IPS-20b (cell line): ENCODE data around the gene LIMK1.

ENCODE experiments used
- H3K27ac ChIP-seq: one replicate; pipeline ENCODE4 v1.5.1; 2013; ENCODE audit warnings: low read length
- H3K27me3 ChIP-seq: 2 replicates; pipeline ENCODE4 v1.6.1; 2013; ENCODE audit warnings: mild to moderate bottlenecking, low read length, inconsistent platforms; ENCODE audit not compliant: insufficient read depth
- H3K36me3 ChIP-seq: 2 replicates; pipeline ENCODE4 v1.6.1; 2013; ENCODE audit warnings: low read depth, mild to moderate bottlenecking, inconsistent platforms, low read length, moderate library complexity; ENCODE audit not compliant: insufficient read depth
- H3K4me1 ChIP-seq: 2 replicates; pipeline ENCODE4 v1.6.1; 2013; ENCODE audit warnings: mild to moderate bottlenecking, control low read depth, inconsistent platforms, low read length, moderate library complexity; ENCODE audit not compliant: insufficient read depth
- H3K4me3 ChIP-seq: 2 replicates; pipeline ENCODE4 v1.5.1; 2013; ENCODE audit warnings: mild to moderate bottlenecking, low read length, inconsistent platforms
- H3K9ac ChIP-seq: 2 replicates; pipeline ENCODE4 v1.6.1; 2013; ENCODE audit warnings: low read depth, mild to moderate bottlenecking, inconsistent platforms, low read length, moderate library complexity
- H3K9me3 ChIP-seq: 2 replicates; pipeline ENCODE4 v1.6.1; 2013; ENCODE audit warnings: mild to moderate bottlenecking, low read depth, low read length, inconsistent platforms; ENCODE audit not compliant: insufficient read depth

The LIMK1 gene

DNA sequence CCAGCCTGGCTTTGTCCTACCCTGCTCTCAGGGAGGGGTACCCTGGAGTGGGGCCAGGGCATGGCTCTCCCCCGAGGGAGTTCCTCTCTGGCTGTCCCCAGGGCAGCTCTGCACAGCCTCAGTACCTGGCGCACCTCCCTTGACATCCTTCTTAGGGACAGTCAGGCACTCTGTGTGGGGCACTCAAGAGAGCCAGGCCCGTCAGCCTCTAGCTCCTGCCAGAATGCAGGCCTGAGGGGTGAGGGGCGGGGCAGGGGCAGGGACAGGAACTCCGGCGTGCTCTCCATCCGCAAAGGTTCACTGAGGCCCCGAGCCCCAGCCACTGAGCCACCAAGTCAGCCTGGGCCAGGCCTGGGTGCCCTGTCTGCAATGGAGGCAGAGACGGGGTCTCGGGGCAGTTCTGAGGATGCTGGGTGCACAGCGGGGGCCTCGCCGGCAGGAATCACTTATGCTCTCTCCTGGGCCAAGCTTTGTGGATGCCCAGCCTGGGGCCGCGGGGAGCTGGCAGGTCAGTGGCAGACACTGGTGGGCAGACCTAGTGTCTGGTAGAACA lies 10.1 kb downstream of the LIMK1 start:
- peak overlapping the region; percentile 72 for H3K9ac ChIP-seq

DNA sequence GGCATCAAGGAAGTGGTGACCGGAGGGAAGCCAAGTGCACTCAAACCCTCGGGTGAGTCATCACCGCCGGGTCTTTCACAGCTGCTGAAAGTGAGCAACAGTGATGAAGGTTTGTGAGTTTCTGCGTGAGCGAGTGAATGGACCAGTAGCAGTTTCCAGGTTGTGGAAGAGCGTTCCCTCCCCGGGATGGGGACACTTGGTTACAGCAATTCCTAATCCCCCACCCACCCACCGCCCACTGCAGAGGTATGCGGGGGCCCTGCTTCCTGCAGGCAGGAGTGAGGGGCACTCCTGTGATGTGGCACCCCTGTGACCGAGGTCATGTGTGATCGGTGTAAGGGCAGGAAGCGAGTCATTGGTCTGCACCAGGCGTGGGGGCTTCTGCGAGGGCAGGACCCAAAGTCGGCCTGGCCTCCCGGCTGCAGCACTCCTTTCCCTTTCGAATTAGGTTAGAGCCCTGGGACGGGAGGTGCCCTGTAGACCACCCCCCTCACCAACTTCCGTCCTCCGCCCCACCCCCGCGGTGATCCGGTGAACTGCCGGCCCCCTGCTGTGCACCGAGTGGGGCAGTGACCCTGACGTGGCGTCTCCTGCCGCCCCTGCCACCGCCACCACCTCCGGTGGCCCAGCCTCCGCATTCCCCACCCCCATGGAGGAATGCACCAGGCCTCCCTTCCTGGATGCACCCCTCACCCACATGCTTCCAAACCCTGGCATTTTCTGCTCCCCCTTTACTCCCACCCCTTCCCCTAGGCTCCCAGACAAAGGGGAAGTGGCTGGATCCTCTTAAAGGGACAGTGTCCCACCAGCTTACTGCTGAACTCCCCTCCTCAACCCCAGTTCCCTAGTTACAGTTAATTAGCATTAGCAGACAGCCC lies 10.9 kb downstream of the LIMK1 start:
- H3K4me1 ChIP-seq = peaks cover 24% of the 10 kb centered on the region
- H3K4me3 ChIP-seq = peak overlapping the region; percentile 52
- H3K36me3 ChIP-seq = peaks cover 35% of the 10 kb centered on the region
- peaks cover 3% of the 10 kb centered on the region; the same call in 1 of the 2 replicates for H3K9me3 ChIP-seq
- H3K9ac ChIP-seq = peak overlapping the region; percentile 72; the same call in 1 of the 2 replicates
- H3K27me3 ChIP-seq = no peaks in the 10 kb centered on the region
- peak overlapping the region; percentile 74 for H3K27ac ChIP-seq

More for the DNA sequence above, 10.1 kb downstream of the LIMK1 start:
- H3K9me3 ChIP-seq = peaks cover 3% of the 10 kb centered on the region; the same call in 1 of the 2 replicates
- H3K4me3 ChIP-seq = peak overlapping the region; percentile 52; the same call in 1 of the 2 replicates
- H3K36me3 ChIP-seq = peaks cover 35% of the 10 kb centered on the region
- H3K27ac ChIP-seq = peak overlapping the region; percentile 74
- H3K27me3 ChIP-seq = no peaks in the 10 kb centered on the region
- peaks cover 24% of the 10 kb centered on the region for H3K4me1 ChIP-seq

DNA sequence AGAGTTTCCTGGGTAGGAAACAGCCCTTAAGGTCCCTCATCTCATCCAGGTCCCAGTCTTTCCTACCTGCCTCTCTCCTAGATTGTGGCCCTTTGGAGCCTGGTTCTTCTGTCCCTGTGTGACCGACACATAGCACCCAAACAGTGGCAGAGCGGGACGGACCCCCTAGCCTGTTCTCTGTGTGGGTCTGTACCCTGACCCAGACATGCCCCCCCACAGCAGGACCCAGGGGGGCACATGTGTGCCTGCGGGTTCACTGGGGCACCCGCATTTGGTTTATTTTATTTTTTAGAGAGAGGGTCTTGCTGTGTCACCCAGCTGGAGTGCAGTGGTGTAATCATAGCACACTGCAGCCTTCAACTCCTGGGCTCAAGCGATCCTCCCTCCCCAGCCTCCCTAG lies 11.5 kb downstream of the LIMK1 start:
- Histone ChIP-seq H3K27me3 (no peaks in the 10 kb centered on the region), H3K4me1 (peaks cover 24% of the 10 kb centered on the region), H3K4me3 (peak overlapping the region; percentile 52), H3K9ac (peak overlapping the region; percentile 72; the same call in 1 of the 2 replicates), H3K27ac (peak overlapping the region; percentile 74), H3K9me3 (peaks cover 3% of the 10 kb centered on the region; the same call in 1 of the 2 replicates), H3K36me3 (peaks cover 38% of the 10 kb centered on the region)

DNA sequence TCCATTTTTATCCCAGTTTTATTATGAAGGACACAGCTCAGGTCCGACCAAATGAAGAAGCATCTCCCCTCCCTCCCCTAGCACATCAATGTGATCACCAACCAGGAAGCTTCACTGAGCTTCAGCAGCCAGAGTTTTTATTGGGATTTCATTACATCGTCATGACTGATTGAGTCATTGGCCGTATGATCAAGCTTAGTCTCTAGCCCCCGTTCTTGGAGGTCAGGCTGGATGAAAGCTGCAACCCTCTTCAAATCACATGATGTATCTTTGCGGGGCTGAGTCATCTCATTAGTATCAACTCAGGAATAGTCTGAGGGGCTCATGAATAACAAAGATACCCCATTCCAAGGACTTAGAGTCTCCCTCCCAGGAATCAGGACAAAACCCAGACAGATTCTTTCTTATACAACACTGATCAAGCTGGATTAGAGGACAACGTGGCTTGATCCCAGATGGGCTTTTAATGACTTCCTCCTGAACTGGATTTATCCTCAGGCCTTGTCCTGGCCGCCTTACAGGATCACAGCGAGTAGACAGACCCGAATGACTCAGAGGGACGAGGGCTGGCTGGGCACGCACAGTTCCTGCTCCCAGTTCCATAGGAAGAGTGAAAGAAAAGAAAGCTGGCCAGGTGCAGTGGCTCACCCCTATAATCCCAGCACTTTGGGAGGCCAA lies 14.5 kb downstream of the LIMK1 start:
- Histone ChIP-seq H3K9ac (no peak overlapping the region), H3K4me3 (no peak overlapping the region), H3K9me3 (peaks cover 3% of the 10 kb centered on the region; the same call in 1 of the 2 replicates), H3K27me3 (no peaks in the 10 kb centered on the region), H3K27ac (no peak overlapping the region), H3K4me1 (peaks cover 16% of the 10 kb centered on the region), H3K36me3 (peaks cover 59% of the 10 kb centered on the region)

DNA sequence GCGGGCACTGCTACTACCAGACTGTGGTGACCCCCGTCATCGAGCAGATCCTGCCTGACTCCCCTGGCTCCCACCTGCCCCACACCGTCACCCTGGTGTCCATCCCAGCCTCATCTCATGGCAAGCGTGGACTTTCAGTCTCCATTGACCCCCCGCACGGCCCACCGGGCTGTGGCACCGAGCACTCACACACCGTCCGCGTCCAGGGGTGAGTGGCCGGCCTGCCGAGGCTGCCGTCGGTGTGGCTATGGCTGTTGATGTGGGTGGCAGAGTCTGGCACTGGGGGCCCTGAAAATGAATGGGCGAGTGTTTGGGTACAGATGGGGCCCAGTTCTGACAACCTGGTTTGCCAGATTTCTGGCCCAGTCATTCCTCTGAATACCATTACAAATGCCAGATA lies 15.4 kb downstream of the LIMK1 start:
- Histone ChIP-seq H3K36me3 (peaks cover 68% of the 10 kb centered on the region), H3K9me3 (peaks cover 3% of the 10 kb centered on the region; the same call in 1 of the 2 replicates), H3K4me3 (no peak overlapping the region), H3K9ac (no peak overlapping the region), H3K27ac (no peak overlapping the region), H3K4me1 (peaks cover 8% of the 10 kb centered on the region), H3K27me3 (no peaks in the 10 kb centered on the region)

DNA sequence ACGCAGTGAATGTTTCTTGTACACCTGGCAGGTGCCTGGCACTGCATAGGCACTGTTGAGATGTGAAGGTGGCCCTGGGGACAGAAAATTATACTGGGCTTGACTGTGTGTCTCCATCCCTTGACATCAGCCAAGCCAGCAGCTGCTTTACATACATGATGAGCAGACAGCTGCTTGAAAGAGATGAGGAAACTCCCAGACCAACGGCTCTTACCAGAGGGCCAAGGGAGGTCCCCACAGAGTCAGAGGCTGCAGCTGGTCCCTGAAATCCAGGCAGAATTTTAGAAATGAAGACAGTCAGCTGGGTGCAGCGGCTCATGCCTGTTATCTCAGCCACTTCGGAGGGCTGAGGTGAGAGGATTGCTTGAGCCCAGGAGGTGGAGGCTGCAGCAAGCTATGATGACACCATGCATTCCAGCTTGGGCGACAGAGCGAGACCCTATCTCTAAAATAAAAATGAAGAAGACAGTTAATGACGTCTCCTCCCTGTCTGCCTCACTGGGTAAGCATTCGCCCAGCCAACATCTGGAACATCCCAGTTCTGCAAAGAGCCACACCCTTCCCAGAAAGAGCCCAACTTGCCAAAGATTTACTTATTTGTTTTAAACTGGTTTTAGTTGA lies 17.6 kb downstream of the LIMK1 start:
- Histone ChIP-seq H3K27me3 (no peaks in the 10 kb centered on the region), H3K36me3 (peaks cover 78% of the 10 kb centered on the region), H3K27ac (no peak overlapping the region), H3K4me1 (no peaks in the 10 kb centered on the region), H3K9ac (no peak overlapping the region), H3K4me3 (no peak overlapping the region), H3K9me3 (peaks cover 3% of the 10 kb centered on the region; the same call in 1 of the 2 replicates)

DNA sequence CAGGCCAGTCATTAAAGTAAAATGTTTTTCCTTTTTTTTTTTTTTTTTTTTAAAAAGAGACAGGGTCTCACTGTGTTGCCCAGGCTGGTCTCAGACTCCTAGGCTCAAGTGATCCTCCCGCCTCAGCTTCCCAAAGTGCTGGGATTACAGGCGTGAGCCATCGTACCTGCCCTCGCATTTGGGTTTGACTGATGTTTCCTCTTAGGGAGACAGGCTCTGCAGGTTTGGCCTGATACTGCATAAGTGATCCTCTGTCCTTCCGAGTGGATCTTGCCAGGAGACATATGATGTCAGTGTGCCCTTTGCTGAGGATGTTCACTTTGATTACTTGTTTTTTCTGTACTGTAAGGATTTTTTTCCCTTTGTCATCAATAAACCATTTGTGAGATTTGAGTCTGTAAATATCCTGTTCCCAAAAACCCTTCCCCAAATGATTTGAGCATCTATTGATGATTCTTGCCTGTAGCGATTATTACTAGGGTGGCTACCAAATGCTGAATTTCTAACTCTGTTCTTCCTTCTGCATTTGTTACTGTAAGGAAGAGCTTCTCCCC lies 19.7 kb downstream of the LIMK1 start:
- Histone ChIP-seq H3K4me3 (no peak overlapping the region), H3K27me3 (no peaks in the 10 kb centered on the region), H3K9me3 (no peaks in the 10 kb centered on the region), H3K36me3 (peaks cover 76% of the 10 kb centered on the region), H3K27ac (no peak overlapping the region), H3K9ac (no peak overlapping the region), H3K4me1 (no peaks in the 10 kb centered on the region)

DNA sequence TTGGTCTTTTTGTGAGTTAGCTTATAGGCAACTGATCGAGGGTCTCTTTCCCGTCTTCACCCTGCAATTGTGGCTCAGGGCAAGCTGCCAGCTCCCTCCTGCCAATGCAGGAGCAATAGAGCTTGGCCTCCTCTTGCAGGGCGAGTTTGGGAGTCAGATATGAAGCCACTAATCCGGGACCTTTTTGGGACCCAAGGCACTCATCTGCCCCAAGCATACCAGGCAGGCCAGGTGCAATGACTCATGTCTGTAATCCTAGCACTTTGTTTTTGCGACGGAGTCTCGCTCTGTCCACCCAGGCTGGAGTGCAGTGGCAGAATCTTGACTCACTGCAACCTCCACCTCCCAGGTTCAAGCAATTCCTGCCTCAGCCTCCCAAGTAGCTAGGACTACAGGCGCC lies 21.1 kb downstream of the LIMK1 start:
- Histone ChIP-seq H3K36me3 (peaks cover 74% of the 10 kb centered on the region), H3K4me1 (no peaks in the 10 kb centered on the region), H3K27ac (no peak overlapping the region), H3K9ac (no peak overlapping the region), H3K4me3 (no peak overlapping the region), H3K27me3 (no peaks in the 10 kb centered on the region), H3K9me3 (no peaks in the 10 kb centered on the region)

DNA sequence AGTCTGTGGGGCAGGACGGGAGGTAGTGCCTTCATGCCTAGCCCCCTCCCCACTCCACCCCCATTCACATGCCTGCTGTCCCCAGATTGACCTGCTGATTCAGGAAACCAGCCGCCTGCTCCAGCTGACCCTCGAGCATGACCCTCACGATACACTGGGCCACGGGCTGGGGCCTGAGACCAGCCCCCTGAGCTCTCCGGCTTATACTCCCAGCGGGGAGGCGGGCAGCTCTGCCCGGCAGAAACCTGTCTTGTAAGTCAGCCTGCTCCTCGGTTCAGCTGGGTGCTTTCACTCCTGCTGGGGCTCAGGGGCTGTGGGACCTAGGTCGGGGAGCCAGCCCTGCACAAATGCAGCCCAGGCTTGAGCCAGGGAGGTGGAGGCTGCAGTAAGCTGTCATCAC lies 22.4 kb downstream of the LIMK1 start:
- Histone ChIP-seq H3K36me3 (peaks cover 76% of the 10 kb centered on the region), H3K4me1 (no peaks in the 10 kb centered on the region), H3K9ac (no peak overlapping the region)

DNA sequence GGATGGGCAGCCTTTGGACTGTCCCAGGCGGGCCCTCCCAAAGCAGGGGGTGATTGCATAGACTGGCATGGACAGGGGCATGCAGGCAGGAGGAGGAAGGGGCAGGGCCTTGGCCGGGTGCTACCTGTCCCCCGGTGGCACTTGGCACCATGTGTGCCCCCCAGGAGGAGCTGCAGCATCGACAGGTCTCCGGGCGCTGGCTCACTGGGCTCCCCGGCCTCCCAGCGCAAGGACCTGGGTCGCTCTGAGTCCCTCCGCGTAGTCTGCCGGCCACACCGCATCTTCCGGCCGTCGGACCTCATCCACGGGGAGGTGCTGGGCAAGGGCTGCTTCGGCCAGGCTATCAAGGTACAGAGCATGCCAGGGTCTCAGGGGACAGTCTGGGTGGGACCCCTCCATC lies 23.2 kb downstream of the LIMK1 start:
- H3K4me3 ChIP-seq = no peak overlapping the region
- no peaks in the 10 kb centered on the region for H3K9me3 ChIP-seq
- no peaks in the 10 kb centered on the region for H3K27me3 ChIP-seq
- no peaks in the 10 kb centered on the region for H3K4me1 ChIP-seq
- no peak overlapping the region for H3K27ac ChIP-seq
- H3K9ac ChIP-seq = no peak overlapping the region
- peaks cover 77% of the 10 kb centered on the region for H3K36me3 ChIP-seq

More for the DNA sequence above, 22.4 kb downstream of the LIMK1 start:
- Histone ChIP-seq H3K27ac (no peak overlapping the region), H3K27me3 (no peaks in the 10 kb centered on the region), H3K4me3 (no peak overlapping the region), H3K9me3 (no peaks in the 10 kb centered on the region)

DNA sequence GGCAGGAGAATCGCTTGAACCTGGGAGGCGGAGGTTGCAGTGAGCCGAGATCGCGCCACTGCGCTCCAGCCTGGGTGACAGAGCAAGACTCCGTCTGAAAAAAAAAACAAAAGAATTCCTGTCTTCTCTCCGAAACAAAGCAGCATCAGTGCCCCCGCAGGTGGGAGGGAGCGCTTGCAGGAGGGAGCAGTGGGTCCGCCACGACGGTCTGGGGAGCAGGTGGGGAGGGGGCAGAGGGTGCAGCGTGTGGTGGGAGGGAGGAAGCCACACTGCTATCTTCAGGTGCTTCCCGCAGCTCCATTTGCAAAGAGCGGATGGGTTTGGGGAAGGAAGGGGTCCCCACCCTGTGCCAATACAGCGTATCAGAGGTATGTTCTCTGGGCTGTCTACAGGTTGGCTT lies 31.7 kb downstream of the LIMK1 start:
- peaks cover 46% of the 10 kb centered on the region for H3K36me3 ChIP-seq
- H3K9me3 ChIP-seq = no peaks in the 10 kb centered on the region
- no peaks in the 10 kb centered on the region for H3K4me1 ChIP-seq
- H3K4me3 ChIP-seq = no peak overlapping the region
- no peak overlapping the region for H3K9ac ChIP-seq
- H3K27ac ChIP-seq = no peak overlapping the region
- no peaks in the 10 kb centered on the region for H3K27me3 ChIP-seq
